Measurements from ENCODE around the gene RIMBP2. TPM values are rescaled to one million over a fixed set of nuclear protein-coding genes. Genes with fewer than 3 reads are reported as not detected.

The RIMBP2 gene
- total RNA-seq, 1 donor from 2014 or later = 0.27 TPM

- no peak for DNase-seq
- intact Hi-C loops (cut with DNase I) = no loop called here
- Histone ChIP-seq H3K36me3 (no peaks in the 10 kb centered on the region), H3K27me3 (ENCODE audit: low read depth) (peaks cover 17% of the 10 kb centered on the region), H3K27ac (no peak overlapping the region), H3K4me3 (no peak overlapping the region), H3K4me1 (no peaks in the 10 kb centered on the region), H3K9me3 (no peaks in the 10 kb centered on the region)
- TF ChIP-seq CTCF (IDR thresholded peaks at IDR 0.05) = no peak
- no peak for ATAC-seq
These were observed 343.2 kb downstream of the RIMBP2 start for GRCh38 chr12:130372936-130373335.

- no peak for TF ChIP-seq CTCF (IDR thresholded peaks at IDR 0.05)
- Histone ChIP-seq H3K9me3 (no peaks in the 10 kb centered on the region), H3K27me3 (ENCODE audit: low read depth) (peaks cover 20% of the 10 kb centered on the region), H3K36me3 (no peaks in the 10 kb centered on the region), H3K27ac (no peak overlapping the region), H3K4me3 (no peak overlapping the region), H3K4me1 (no peaks in the 10 kb centered on the region)
- no peak for DNase-seq
- intact Hi-C loops (cut with DNase I) = no loop called here
- no peak for ATAC-seq
These were observed 344.8 kb downstream of the RIMBP2 start for GRCh38 chr12:130371296-130371695.

- no peak for ATAC-seq
- H3K4me1 ChIP-seq = no peaks in the 10 kb centered on the region
- H3K27me3 ChIP-seq (ENCODE audit: low read depth) = peaks cover 34% of the 10 kb centered on the region
- no peak overlapping the region for H3K27ac ChIP-seq
- no peak overlapping the region for H3K4me3 ChIP-seq
- TF ChIP-seq CTCF (IDR thresholded peaks at IDR 0.05) = no peak
- no peaks in the 10 kb centered on the region for H3K36me3 ChIP-seq
- no peaks in the 10 kb centered on the region for H3K9me3 ChIP-seq
- no peak for DNase-seq
- intact Hi-C loops (cut with DNase I) = no loop called here
These were observed 346.3 kb downstream of the RIMBP2 start for GRCh38 chr12:130369816-130370215.

GRCh38 chr12:130367523-130367922, 348.6 kb downstream of the RIMBP2 start:
- H3K4me1 ChIP-seq = no peaks in the 10 kb centered on the region
- DNase-seq = no peak
- ATAC-seq = peak; percentile 45 to 54
- peaks cover 32% of the 10 kb centered on the region for H3K27me3 ChIP-seq (ENCODE audit: low read depth)
- TF ChIP-seq CTCF (IDR thresholded peaks at IDR 0.05) = no peak
- no peak overlapping the region for H3K27ac ChIP-seq
- intact Hi-C loops (cut with DNase I) = no loop called here
- no peaks in the 10 kb centered on the region for H3K36me3 ChIP-seq
- H3K9me3 ChIP-seq = no peaks in the 10 kb centered on the region
- no peak overlapping the region for H3K4me3 ChIP-seq

GRCh38 chr12:130367003-130367402, 349.1 kb downstream of the RIMBP2 start:
- DNase-seq (no peak), ATAC-seq (no peak)
- H3K36me3 ChIP-seq = no peaks in the 10 kb centered on the region
- intact Hi-C loops (cut with DNase I) = no loop called here
- H3K4me1 ChIP-seq = no peaks in the 10 kb centered on the region
- H3K9me3 ChIP-seq = no peaks in the 10 kb centered on the region
- no peak for TF ChIP-seq CTCF (IDR thresholded peaks at IDR 0.05)
- peaks cover 32% of the 10 kb centered on the region for H3K27me3 ChIP-seq (ENCODE audit: low read depth)
- H3K4me3 ChIP-seq = no peak overlapping the region
- H3K27ac ChIP-seq = no peak overlapping the region

- intact Hi-C loops (cut with DNase I) = no loop called here
- Histone ChIP-seq H3K4me3 (no peak overlapping the region), H3K27ac (no peak overlapping the region), H3K4me1 (no peaks in the 10 kb centered on the region), H3K27me3 (ENCODE audit: low read depth) (peaks cover 28% of the 10 kb centered on the region), H3K36me3 (no peaks in the 10 kb centered on the region), H3K9me3 (no peaks in the 10 kb centered on the region)
- DNase-seq (no peak), ATAC-seq (no peak)
- TF ChIP-seq CTCF (IDR thresholded peaks at IDR 0.05) = no peak
These were observed 349.9 kb downstream of the RIMBP2 start for GRCh38 chr12:130366159-130366558.
